ENCODE measurements around the gene GAS7. TPM values are rescaled to one million over a fixed set of nuclear protein-coding genes. Genes with fewer than 3 reads are reported as not detected.

Gene GAS7
- total RNA-seq, 1 donor from 2014 or later, result 8.5 TPM

DNA sequence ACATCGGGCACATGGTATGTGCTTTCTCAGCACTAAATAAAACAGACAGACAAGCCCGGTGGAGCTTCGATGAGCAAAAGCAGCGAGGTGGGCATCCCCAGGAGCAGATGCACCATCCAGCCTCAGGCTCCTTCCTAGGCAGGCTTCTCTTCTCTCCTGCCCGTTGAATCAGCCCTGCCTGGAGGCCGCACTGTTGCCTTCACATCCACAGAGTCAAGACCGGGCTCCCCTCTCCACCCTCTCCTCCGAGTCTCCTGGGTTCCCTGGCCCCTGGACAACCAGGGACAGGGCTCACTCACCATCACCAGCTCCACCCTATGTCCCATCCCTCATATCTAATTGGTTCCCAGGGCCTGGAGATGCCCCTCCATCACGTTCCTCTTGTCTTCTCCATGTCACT, 213.6 kb downstream of the GAS7 start:
- no peaks in the 10 kb centered on the region for H3K9me3 ChIP-seq (ENCODE audit: insufficient read depth, low read depth, low read length)
- H3K27me3 ChIP-seq (ENCODE audit: insufficient read depth, low read length), result no peaks in the 10 kb centered on the region
- TF ChIP-seq, protein P1, sequence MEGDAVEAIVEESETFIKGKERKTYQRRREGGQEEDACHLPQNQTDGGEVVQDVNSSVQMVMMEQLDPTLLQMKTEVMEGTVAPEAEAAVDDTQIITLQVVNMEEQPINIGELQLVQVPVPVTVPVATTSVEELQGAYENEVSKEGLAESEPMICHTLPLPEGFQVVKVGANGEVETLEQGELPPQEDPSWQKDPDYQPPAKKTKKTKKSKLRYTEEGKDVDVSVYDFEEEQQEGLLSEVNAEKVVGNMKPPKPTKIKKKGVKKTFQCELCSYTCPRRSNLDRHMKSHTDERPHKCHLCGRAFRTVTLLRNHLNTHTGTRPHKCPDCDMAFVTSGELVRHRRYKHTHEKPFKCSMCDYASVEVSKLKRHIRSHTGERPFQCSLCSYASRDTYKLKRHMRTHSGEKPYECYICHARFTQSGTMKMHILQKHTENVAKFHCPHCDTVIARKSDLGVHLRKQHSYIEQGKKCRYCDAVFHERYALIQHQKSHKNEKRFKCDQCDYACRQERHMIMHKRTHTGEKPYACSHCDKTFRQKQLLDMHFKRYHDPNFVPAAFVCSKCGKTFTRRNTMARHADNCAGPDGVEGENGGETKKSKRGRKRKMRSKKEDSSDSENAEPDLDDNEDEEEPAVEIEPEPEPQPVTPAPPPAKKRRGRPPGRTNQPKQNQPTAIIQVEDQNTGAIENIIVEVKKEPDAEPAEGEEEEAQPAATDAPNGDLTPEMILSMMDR (IDR thresholded peaks at IDR 0.05; ENCODE audit: insufficient read depth, low read depth, low read length), result no peak
- no peak for TF ChIP-seq EZH2 (IDR thresholded peaks at IDR 0.05; ENCODE audit: insufficient read depth, low read length)

GRCh38 chr17:9982159-9982558, 216.2 kb downstream of the GAS7 start:
- Histone ChIP-seq H2AFZ (ENCODE audit: low read depth, low read length) (no peak overlapping the region), H3K27ac (ENCODE audit: low read depth, low read length) (no peak overlapping the region), H3K4me2 (ENCODE audit: low read length) (no peak overlapping the region), H3K27me3 (ENCODE audit: insufficient read depth, low read length) (no peaks in the 10 kb centered on the region), H3K4me1 (ENCODE audit: insufficient read depth, low read length) (no peaks in the 10 kb centered on the region), H4K20me1 (ENCODE audit: insufficient read depth, low read length) (no peaks in the 10 kb centered on the region), H3K4me3 (ENCODE audit: insufficient read depth, low read depth, low read length) (no peak overlapping the region), H3K36me3 (ENCODE audit: insufficient read depth, low read length) (no peaks in the 10 kb centered on the region), H3K79me2 (ENCODE audit: insufficient read depth, low read length) (no peaks in the 10 kb centered on the region), H3K9ac (ENCODE audit: low read length) (no peak overlapping the region), H3K9me3 (ENCODE audit: insufficient read depth, low read depth, low read length) (no peaks in the 10 kb centered on the region)
- H3K36me3 Mint-ChIP-seq (ENCODE audit: low read depth, unreplicated experiment), result no peaks in the 10 kb centered on the region
- FAIRE-seq (no peak), DNase-seq (ENCODE audit: low read depth) (no peak)
- TF ChIP-seq, protein P1 (IDR thresholded peaks at IDR 0.05; ENCODE audit: insufficient read depth, low read depth, low read length), result no peak
- no peak overlapping the region for H3K4me3 Mint-ChIP-seq (ENCODE audit: unreplicated experiment)
- H3K27me3 Mint-ChIP-seq (ENCODE audit: low read depth, unreplicated experiment), result peaks cover 13% of the 10 kb centered on the region
- H3K4me1 Mint-ChIP-seq (ENCODE audit: low read depth, unreplicated experiment), result peaks cover 8% of the 10 kb centered on the region
- peaks cover 4% of the 10 kb centered on the region for H3K9me3 Mint-ChIP-seq (ENCODE audit: unreplicated experiment)
- H3K27ac Mint-ChIP-seq (ENCODE audit: unreplicated experiment), result no peak overlapping the region

More for the DNA sequence above, 213.6 kb downstream of the GAS7 start:
- no peak overlapping the region for H3K4me3 Mint-ChIP-seq (ENCODE audit: unreplicated experiment)
- no peak overlapping the region for H3K9ac ChIP-seq (ENCODE audit: low read length)
- DNase-seq (ENCODE audit: low read depth) (no peak), FAIRE-seq (no peak)
- no peaks in the 10 kb centered on the region for H3K79me2 ChIP-seq (ENCODE audit: insufficient read depth, low read length)
- H3K27ac ChIP-seq (ENCODE audit: low read depth, low read length), result no peak overlapping the region
- H3K4me3 ChIP-seq (ENCODE audit: insufficient read depth, low read depth, low read length), result no peak overlapping the region
- H3K4me1 Mint-ChIP-seq (ENCODE audit: low read depth, unreplicated experiment), result no peaks in the 10 kb centered on the region
- H3K4me1 ChIP-seq (ENCODE audit: insufficient read depth, low read length), result no peaks in the 10 kb centered on the region
- H4K20me1 ChIP-seq (ENCODE audit: insufficient read depth, low read length), result no peaks in the 10 kb centered on the region
- H3K27ac Mint-ChIP-seq (ENCODE audit: unreplicated experiment), result no peak overlapping the region
- no peak overlapping the region for H3K4me2 ChIP-seq (ENCODE audit: low read length)
- peaks cover 4% of the 10 kb centered on the region for H3K36me3 Mint-ChIP-seq (ENCODE audit: low read depth, unreplicated experiment)
- no peaks in the 10 kb centered on the region for H3K36me3 ChIP-seq (ENCODE audit: insufficient read depth, low read length)
- peaks cover 4% of the 10 kb centered on the region for H3K9me3 Mint-ChIP-seq (ENCODE audit: unreplicated experiment)
- peaks cover 13% of the 10 kb centered on the region for H3K27me3 Mint-ChIP-seq (ENCODE audit: low read depth, unreplicated experiment)
- H2AFZ ChIP-seq (ENCODE audit: low read depth, low read length), result no peak overlapping the region

DNA sequence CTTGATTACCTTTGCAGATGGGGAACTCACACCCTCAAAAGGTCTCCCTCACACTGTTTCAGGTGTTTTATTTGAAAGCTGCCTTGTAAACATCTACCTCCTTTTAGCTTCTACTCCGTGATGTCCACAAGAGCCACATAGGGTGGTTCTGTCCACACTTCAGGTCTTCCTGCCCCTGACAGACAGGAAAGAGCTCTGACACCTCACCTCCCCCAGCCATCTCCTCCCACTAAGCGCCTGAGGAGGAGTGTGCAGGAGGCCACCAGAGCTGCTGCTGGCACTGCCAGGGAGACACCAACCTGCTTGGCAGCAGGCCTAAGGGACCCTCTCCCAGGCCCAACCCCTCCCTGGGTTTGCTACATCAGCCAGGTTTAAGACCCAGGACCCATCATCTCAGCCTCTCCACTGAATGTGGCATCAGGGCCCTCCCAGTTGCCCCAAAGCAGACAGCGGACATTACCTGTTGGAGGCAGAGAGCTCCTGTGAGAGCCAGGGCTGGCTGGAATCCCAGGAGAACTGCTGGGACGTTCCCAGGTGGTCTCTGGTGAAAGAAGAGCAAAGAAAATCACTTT, 217.0 kb downstream of the GAS7 start:
- peaks cover 4% of the 10 kb centered on the region for H3K9me3 Mint-ChIP-seq (ENCODE audit: unreplicated experiment)
- TF ChIP-seq EZH2 (IDR thresholded peaks at IDR 0.05; ENCODE audit: insufficient read depth, low read length), result no peak
- TF ChIP-seq, protein P1 (IDR thresholded peaks at IDR 0.05; ENCODE audit: insufficient read depth, low read depth, low read length), result no peak
- H3K27me3 ChIP-seq (ENCODE audit: insufficient read depth, low read length), result no peaks in the 10 kb centered on the region
- no peak overlapping the region for H3K9ac ChIP-seq (ENCODE audit: low read length)
- no peak overlapping the region for H3K27ac Mint-ChIP-seq (ENCODE audit: unreplicated experiment)
- no peaks in the 10 kb centered on the region for H3K79me2 ChIP-seq (ENCODE audit: insufficient read depth, low read length)
- peaks cover 13% of the 10 kb centered on the region for H3K27me3 Mint-ChIP-seq (ENCODE audit: low read depth, unreplicated experiment)
- FAIRE-seq, result no peak
- H3K4me2 ChIP-seq (ENCODE audit: low read length), result no peak overlapping the region
- H3K36me3 Mint-ChIP-seq (ENCODE audit: low read depth, unreplicated experiment), result no peaks in the 10 kb centered on the region
- no peaks in the 10 kb centered on the region for H3K36me3 ChIP-seq (ENCODE audit: insufficient read depth, low read length)
- H3K4me3 ChIP-seq (ENCODE audit: insufficient read depth, low read depth, low read length), result no peak overlapping the region
- H4K20me1 ChIP-seq (ENCODE audit: insufficient read depth, low read length), result no peaks in the 10 kb centered on the region
- H2AFZ ChIP-seq (ENCODE audit: low read depth, low read length), result no peak overlapping the region
- H3K4me1 Mint-ChIP-seq (ENCODE audit: low read depth, unreplicated experiment), result peaks cover 10% of the 10 kb centered on the region
- H3K4me3 Mint-ChIP-seq (ENCODE audit: unreplicated experiment), result no peak overlapping the region
- H3K4me1 ChIP-seq (ENCODE audit: insufficient read depth, low read length), result no peaks in the 10 kb centered on the region
- no peak for DNase-seq (ENCODE audit: low read depth)
- no peaks in the 10 kb centered on the region for H3K9me3 ChIP-seq (ENCODE audit: insufficient read depth, low read depth, low read length)
- H3K27ac ChIP-seq (ENCODE audit: low read depth, low read length), result no peak overlapping the region
